GM20000 (cell line): ENCODE measurements around the gene ZEB2.
A peak's percentile ranks its signal among the peaks of the same experiment; 100 is the strongest.

ENCODE experiments used
- DNase-seq: peaks from one replicate; pipeline ENCODE4 v3.0.0; 2012; ENCODE audit warnings: low spot score
- TF ChIP-seq, protein P1 (sequence below): IDR thresholded peaks from 2 replicates; pipeline ENCODE4 v1.5.1; 2012; ENCODE audit warnings: mild to moderate bottlenecking, control low read depth; ENCODE audit errors: extremely low read depth, missing control alignments

The ZEB2 gene

DNA sequence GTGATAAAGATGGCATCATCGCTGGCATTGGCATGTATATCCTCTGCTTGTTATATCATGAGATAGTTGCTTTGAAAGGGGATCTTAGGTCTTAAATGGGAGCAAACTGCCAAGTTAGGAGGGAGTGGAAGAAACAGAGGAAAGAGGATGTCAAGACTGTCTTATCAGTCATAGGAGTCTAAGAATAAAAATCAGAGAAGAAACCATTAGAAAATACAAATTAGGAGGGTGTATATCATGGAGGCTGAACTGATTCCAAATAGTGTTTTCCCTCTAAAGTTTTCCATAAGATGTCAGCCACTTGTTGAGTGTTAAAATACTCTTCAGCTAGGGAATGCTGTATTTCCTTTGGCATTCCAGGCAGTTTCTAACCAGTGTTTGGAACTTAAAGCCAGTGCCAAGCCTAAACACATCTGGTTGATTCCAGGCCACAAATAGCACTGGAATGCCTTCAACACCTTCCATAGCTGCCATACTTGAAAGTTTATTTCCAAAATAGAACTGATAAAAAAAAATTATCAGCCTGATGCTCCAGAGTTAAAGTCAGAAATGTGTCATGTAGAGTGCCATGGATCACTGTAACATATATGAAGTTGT is 129.4 kb downstream of the ZEB2 start:
- DNase-seq: no peak
- TF ChIP-seq, protein P1, sequence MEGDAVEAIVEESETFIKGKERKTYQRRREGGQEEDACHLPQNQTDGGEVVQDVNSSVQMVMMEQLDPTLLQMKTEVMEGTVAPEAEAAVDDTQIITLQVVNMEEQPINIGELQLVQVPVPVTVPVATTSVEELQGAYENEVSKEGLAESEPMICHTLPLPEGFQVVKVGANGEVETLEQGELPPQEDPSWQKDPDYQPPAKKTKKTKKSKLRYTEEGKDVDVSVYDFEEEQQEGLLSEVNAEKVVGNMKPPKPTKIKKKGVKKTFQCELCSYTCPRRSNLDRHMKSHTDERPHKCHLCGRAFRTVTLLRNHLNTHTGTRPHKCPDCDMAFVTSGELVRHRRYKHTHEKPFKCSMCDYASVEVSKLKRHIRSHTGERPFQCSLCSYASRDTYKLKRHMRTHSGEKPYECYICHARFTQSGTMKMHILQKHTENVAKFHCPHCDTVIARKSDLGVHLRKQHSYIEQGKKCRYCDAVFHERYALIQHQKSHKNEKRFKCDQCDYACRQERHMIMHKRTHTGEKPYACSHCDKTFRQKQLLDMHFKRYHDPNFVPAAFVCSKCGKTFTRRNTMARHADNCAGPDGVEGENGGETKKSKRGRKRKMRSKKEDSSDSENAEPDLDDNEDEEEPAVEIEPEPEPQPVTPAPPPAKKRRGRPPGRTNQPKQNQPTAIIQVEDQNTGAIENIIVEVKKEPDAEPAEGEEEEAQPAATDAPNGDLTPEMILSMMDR: no peak

DNA sequence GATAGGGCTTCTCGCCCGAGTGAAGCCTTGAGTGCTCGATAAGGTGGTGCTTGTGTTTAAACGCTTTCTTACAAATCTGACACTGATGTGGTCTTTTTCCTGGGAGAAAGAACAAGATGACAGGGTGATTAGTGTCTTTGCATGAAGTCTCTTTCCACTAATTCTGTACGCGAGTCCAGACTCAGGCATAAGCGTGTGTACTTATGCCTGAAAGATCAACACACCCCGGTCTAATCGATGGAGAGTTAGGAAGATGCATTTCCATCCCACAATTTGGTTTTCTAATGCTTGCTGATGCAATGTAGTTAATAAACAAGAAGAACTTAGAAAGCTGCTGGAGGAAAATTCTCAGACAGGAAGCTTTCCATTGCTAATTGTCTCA is 130.0 kb downstream of the ZEB2 start:
- DNase-seq: no peak
- TF ChIP-seq, protein P1: no peak

DNA sequence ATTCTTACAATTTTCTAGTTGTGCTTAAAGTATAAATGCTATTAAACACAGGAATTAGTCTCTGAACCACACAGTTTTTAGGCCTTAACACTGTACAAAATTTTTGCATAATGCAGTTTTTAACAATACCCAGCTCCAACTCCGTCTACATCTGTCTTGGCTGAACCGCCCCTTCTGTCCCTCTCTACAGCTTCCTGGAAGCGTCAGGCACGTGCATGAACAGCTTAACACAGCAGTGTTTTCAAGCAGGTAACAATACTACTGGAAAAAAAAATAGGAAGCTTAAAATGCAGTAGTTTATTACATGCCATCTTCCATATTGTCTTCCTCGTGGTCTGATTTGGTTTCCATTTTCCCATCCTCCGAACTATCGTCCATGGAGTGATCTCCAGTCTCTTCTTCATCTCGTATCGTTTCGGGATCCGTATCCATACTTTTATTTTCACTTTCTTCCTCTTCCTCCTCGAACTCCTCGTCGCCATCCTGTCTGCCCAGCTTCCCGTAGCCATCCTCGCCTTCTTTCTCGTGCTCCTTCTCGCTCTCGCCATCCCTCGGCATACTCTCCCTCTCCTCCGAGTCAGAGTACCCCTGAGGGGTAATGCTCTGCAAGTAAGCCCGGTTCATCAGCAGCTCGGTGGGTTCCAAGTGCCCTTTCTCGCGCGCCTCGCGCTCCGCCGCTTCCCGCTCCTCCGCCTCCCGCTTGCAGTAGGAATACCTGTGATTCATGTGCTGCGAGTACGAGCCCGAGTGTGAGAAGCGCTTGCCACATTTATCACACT is 130.6 kb downstream of the ZEB2 start:
- TF ChIP-seq, protein P1: no peak
- DNase-seq: no peak

DNA sequence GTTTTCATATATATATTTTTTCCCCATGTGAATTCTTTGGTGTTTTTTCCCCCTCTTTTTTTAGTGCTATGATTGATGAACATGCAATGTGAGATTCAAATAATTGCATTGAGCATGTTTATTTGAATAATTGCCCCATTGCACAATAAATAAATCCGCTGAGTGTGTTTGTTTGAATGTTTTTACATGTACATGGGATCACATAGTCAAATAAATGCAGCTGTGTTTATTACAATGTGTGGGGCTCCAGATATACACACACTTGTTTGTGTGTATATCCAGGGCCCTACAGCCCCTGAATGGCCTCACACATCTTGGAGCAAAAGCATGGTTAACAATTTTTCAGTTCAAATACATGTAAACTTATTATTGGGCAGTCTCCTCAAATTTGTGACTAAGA is 134.5 kb downstream of the ZEB2 start:
- TF ChIP-seq, protein P1: no peak
- DNase-seq: no peak

DNA sequence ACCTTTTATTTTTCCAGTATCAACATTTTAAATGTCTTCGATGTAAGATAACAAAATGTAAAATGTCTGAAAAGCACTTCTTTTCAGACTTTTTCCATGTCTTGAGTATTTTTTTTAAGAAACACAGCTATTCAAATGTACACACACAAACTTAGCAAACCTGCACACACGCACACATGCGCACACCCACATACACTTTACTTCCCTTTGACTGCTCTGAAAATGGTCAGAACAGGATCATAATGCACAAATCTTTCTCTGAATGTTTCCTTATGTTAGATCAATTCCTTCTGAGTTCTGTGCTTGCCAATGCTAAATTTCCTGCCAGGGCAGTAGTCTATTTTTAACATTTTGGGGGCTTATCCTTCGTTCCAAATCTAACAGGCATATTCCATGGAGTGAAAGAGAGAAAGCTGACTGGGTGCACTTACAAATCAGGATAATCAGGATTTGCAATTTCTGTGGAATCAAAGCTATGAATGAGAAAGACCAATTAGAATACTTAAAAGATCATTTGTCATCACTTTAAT is 136.3 kb downstream of the ZEB2 start:
- no peak for DNase-seq
- TF ChIP-seq, protein P1: no peak

DNA sequence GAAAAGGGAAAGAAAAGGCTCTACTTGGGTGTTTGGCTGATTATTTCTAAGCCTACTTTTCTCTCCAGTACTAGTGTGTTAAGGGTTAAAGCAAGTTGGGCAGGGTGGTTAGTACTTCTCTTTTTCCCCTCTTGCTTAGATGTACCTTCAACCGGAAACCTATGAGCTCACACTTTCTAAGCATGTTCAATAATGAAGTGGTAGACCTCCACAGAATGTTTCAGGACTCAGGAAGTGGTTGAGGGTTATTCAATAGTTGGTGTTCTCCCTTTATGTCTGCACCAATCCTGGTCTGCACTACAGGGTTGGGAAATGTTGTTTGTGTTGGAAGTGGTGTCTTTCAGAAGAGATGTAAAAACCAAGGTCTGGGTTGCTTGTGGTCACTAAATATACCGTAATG is 137.1 kb downstream of the ZEB2 start:
- peak; percentile 69 for DNase-seq

DNA sequence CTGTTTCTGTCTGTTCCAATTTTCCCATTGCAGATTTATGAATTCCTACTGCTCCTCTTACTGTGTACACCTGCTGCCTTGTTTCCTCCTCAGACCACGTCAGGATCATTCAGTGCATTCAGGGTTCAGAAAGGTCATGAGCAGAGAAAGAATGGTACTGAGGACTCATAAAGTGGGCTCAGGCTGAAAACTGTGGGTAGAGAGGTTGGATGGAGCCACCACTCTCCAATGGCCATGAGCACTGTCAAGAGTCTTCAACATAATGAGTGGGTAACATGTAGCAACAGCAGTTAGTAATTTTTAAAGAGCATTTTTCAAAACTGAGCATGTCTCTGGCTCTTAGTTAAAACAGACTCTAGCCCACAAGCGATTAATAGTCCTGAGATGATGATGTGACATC is 138.2 kb downstream of the ZEB2 start:
- TF ChIP-seq, protein P1: no peak
- DNase-seq: no peak

More for the DNA sequence above, 137.1 kb downstream of the ZEB2 start:
- TF ChIP-seq, protein P1: no peak
